T-cell (primary cell): Measurements from ENCODE around the gene C17orf100. TPM values are rescaled to one million over a fixed set of nuclear protein-coding genes. Genes with fewer than 3 reads are reported as not detected.
A peak's percentile ranks its signal among the peaks of the same experiment; 100 is the strongest.

Source experiments
- ATAC-seq, 4 experiments: fragments of 200-7000 bp in 3 of 4; fragments of 150-1000 bp in 1 of 4; cut with Tn5 transposase; replicated peaks in 1 of 4; 1 replicate in 3 of 4; 2 replicates in 1 of 4; pipeline ENCODE4 v1.10.0; 2021; ENCODE audit warnings: moderate library complexity in 3 of 4, mild to moderate bottlenecking in 2 of 4, moderate number of reproducible peaks in 1 of 4
- CTCF ChIA-PET, 2 donors: fragments of 300-600 bp; sonication (Branson Sonifier 250); formaldehyde crosslinking; loops; one replicate each; lab custom pipeline; 2022; ENCODE audit warnings: antibody characterized with exemption in 2 of 2; lab: Charles Lee
- POLR2A ChIA-PET, 2 donors: fragments of 300-600 bp; sonication (Branson Sonifier 250); formaldehyde crosslinking; loops; one replicate each; lab custom pipeline; 2022; ENCODE audit warnings: antibody characterized with exemption in 2 of 2; lab: Charles Lee
- DNase-seq, 35 experiments: peaks; one replicate each; pipeline versions ENCODE4 v3.0.0 to v3.0.0-alpha.2; 2013 to 2023
- H3K27ac ChIP-seq: one replicate; pipeline ENCODE4 v1.5.1; 2013; ENCODE audit warnings: low read length
- H3K27me3 ChIP-seq, 2 experiments: replicated peaks in 1 of 2; 1 replicate in 1 of 2; 2 replicates in 1 of 2; pipeline versions ENCODE4 v1.6.1 to v1.7.0; 2013; ENCODE audit warnings: low read length in 1 of 2, mixed read lengths in 1 of 2; ENCODE audit not compliant: control insufficient read depth in 2 of 2, insufficient read depth in 2 of 2; ENCODE audit errors: extremely low read depth in 1 of 2
- H3K36me3 ChIP-seq, 2 donors: 1 replicate in 1 of 2; 2 replicates in 1 of 2; pipeline versions ENCODE4 v1.6.1 to v1.7.0; 2013; ENCODE audit warnings: low read length in 1 of 2; ENCODE audit not compliant: control insufficient read depth in 2 of 2, insufficient read depth in 1 of 2; ENCODE audit errors: extremely low read depth in 1 of 2
- H3K4me1 ChIP-seq, 2 experiments: 1 replicate in 1 of 2; 2 replicates in 1 of 2; pipeline versions ENCODE4 v1.6.1 to v1.7.0; 2013; ENCODE audit warnings: low read length in 2 of 2, mixed read lengths in 1 of 2; ENCODE audit not compliant: insufficient read depth in 2 of 2, control insufficient read depth in 1 of 2; ENCODE audit errors: extremely low read depth in 1 of 2
- H3K4me3 ChIP-seq, 2 donors: 1 replicate in 1 of 2; 2 replicates in 1 of 2; pipeline versions ENCODE4 v1.5.1 to v1.7.0; 2013; ENCODE audit warnings: mild to moderate bottlenecking in 2 of 2, low read length in 1 of 2, moderate library complexity in 1 of 2; ENCODE audit not compliant: control insufficient read depth in 1 of 2; ENCODE audit errors: extremely low read depth in 1 of 2
- H3K9me3 ChIP-seq: 2 replicates; pipeline ENCODE4 v1.7.0; 2013
- H3K27ac Mint-ChIP-seq, 2 donors: one replicate each; pipeline ENCODE4 v1.8.0; 2020 to 2021; ENCODE audit warnings: mild to moderate bottlenecking in 2 of 2, mixed read lengths in 2 of 2
- H3K27me3 Mint-ChIP-seq, 2 donors: one replicate each; pipeline ENCODE4 v1.8.0; 2021 to 2022; ENCODE audit warnings: mixed read lengths in 2 of 2
- H3K36me3 Mint-ChIP-seq: one replicate; pipeline ENCODE4 v1.8.0; 2021; ENCODE audit warnings: mixed read lengths
- H3K4me1 Mint-ChIP-seq, 3 donors: one replicate each; pipeline ENCODE4 v1.8.0; 2020 to 2022; ENCODE audit warnings: mixed read lengths in 3 of 3, mild to moderate bottlenecking in 1 of 3
- H3K4me3 Mint-ChIP-seq, 3 donors: one replicate each; pipeline ENCODE4 v1.8.0; 2020 to 2022; ENCODE audit warnings: mild to moderate bottlenecking in 3 of 3, mixed read lengths in 3 of 3, moderate library complexity in 3 of 3
- H3K9me3 Mint-ChIP-seq, 3 donors: one replicate each; pipeline ENCODE4 v1.8.0; 2020 to 2022; ENCODE audit warnings: mixed read lengths in 3 of 3
- WGBS: methylation state at CpG from one replicate; pipeline ENCODE4 v1.1.5; 2013; ENCODE audit warnings: missing lambda C conversion rate; ENCODE audit not compliant: insufficient coverage; 5-methylcytosine and 5-hydroxymethylcytosine counted together
- total RNA-seq, 35 experiments: library from RNA in 6 of 35; stranded (reverse) in 6 of 35; fragments of 120-200 nt in 1 of 35; gene quantifications; one replicate each; pipeline versions ENCODE4 v1.2.1 to v1.2.4 and lab custom pipeline; 2013 to 2026

The C17orf100 gene
- total RNA-seq, 5 donors from 2014 or later (not counting 1 experiment from before 2014, with no cell fraction given) = 1.1 to 3.5 (median 2.8) TPM

- ChIA-PET POLR2A (no interaction called here), CTCF (no interaction called here)
- no peak overlapping the region for H3K27ac Mint-ChIP-seq
- H3K4me1 Mint-ChIP-seq = peaks cover 11 to 13% (median 12%) of the 10 kb centered on the region in 3 donors
- DNase-seq = no peak
- H3K27me3 Mint-ChIP-seq = peaks cover 22 to 29% of the 10 kb centered on the region in 2 donors
- Histone ChIP-seq H3K27me3 (peaks cover 3 to 36% of the 10 kb centered on the region in 2 experiments), H3K9me3 (no peaks in the 10 kb centered on the region), H3K4me3 (no peak overlapping the region), H3K27ac (no peak overlapping the region), H3K4me1 (peaks cover 0 to 10% of the 10 kb centered on the region in 2 experiments), H3K36me3 (no peaks in the 10 kb centered on the region)
- WGBS = 19% methylated on average over 13 of the region's 16 CpGs
- ATAC-seq = peak in 1 of 4 experiments; percentile 35
- no peak overlapping the region for H3K4me3 Mint-ChIP-seq
- no peaks in the 10 kb centered on the region for H3K9me3 Mint-ChIP-seq
- no peaks in the 10 kb centered on the region for H3K36me3 Mint-ChIP-seq
Observed at GRCh38 chr17:6677158-6677831, 25.7 kb downstream of the C17orf100 start.

- no peak overlapping the region for H3K27ac Mint-ChIP-seq
- peaks cover 23 to 34% of the 10 kb centered on the region in 2 donors for H3K27me3 Mint-ChIP-seq
Observed at GRCh38 chr17:6677946-6678345, 26.4 kb downstream of the C17orf100 start.

GRCh38 chr17:6679241-6679640 is 27.7 kb downstream of the C17orf100 start:
- Mint-ChIP-seq H3K27ac (no peak overlapping the region), H3K36me3 (no peaks in the 10 kb centered on the region), H3K4me1 (peaks cover 11 to 13% (median 12%) of the 10 kb centered on the region in 3 donors), H3K4me3 (no peak overlapping the region), H3K27me3 (peaks cover 24 to 34% of the 10 kb centered on the region in 2 donors), H3K9me3 (no peaks in the 10 kb centered on the region)
- no peak for DNase-seq
- Histone ChIP-seq H3K4me3 (no peak overlapping the region), H3K36me3 (no peaks in the 10 kb centered on the region), H3K27me3 (peaks cover 3 to 50% of the 10 kb centered on the region in 2 experiments), H3K9me3 (no peaks in the 10 kb centered on the region), H3K27ac (no peak overlapping the region), H3K4me1 (peaks cover 0 to 10% of the 10 kb centered on the region in 2 experiments)
- ChIA-PET CTCF (no interaction called here), POLR2A (no interaction called here)
- WGBS = no CpG with 5 or more reads among the region's 6 CpGs
- ATAC-seq = no peak

More at GRCh38 chr17:6677946-6678345, 26.4 kb downstream of the C17orf100 start:
- ATAC-seq (no peak), DNase-seq (no peak)
- Mint-ChIP-seq H3K9me3 (no peaks in the 10 kb centered on the region), H3K36me3 (no peaks in the 10 kb centered on the region), H3K4me3 (no peak overlapping the region), H3K4me1 (peaks cover 11 to 13% (median 12%) of the 10 kb centered on the region in 3 donors)
- H3K36me3 ChIP-seq = no peaks in the 10 kb centered on the region
- H3K27me3 ChIP-seq = peaks cover 3 to 38% of the 10 kb centered on the region in 2 experiments
- ChIA-PET POLR2A (no interaction called here), CTCF (no interaction called here)
- H3K9me3 ChIP-seq = no peaks in the 10 kb centered on the region
- 89% methylated on average over 3 of the region's 7 CpGs for WGBS
- no peak overlapping the region for H3K27ac ChIP-seq
- H3K4me3 ChIP-seq = no peak overlapping the region
- peaks cover 0 to 10% of the 10 kb centered on the region in 2 experiments for H3K4me1 ChIP-seq

GRCh38 chr17:6681176-6681575 is 29.6 kb downstream of the C17orf100 start:
- Histone ChIP-seq H3K27me3 (peaks cover 3 to 62% of the 10 kb centered on the region in 2 experiments), H3K4me3 (no peak overlapping the region), H3K4me1 (peaks cover 0 to 10% of the 10 kb centered on the region in 2 experiments), H3K36me3 (no peaks in the 10 kb centered on the region), H3K9me3 (no peaks in the 10 kb centered on the region), H3K27ac (no peak overlapping the region)
- Mint-ChIP-seq H3K9me3 (no peaks in the 10 kb centered on the region), H3K36me3 (no peaks in the 10 kb centered on the region), H3K4me3 (no peak overlapping the region), H3K27me3 (peaks cover 28 to 46% of the 10 kb centered on the region in 2 donors), H3K27ac (no peak overlapping the region), H3K4me1 (peaks cover 11 to 13% (median 12%) of the 10 kb centered on the region in 3 donors)
- ATAC-seq (no peak), DNase-seq (no peak)
- WGBS = 68% methylated on average over 4 of the region's 4 CpGs
- ChIA-PET CTCF (no interaction called here), POLR2A (no interaction called here)

- H3K4me1 Mint-ChIP-seq = peaks cover 11 to 13% (median 12%) of the 10 kb centered on the region in 3 donors
- WGBS = 100% methylated on average over 1 of the region's 5 CpGs
- no peaks in the 10 kb centered on the region for H3K9me3 Mint-ChIP-seq
- H3K27ac Mint-ChIP-seq = no peak overlapping the region
- H3K27me3 Mint-ChIP-seq = peaks cover 30 to 51% of the 10 kb centered on the region in 2 donors
- no peak overlapping the region for H3K4me3 Mint-ChIP-seq
- no peaks in the 10 kb centered on the region for H3K36me3 Mint-ChIP-seq
- Histone ChIP-seq H3K36me3 (no peaks in the 10 kb centered on the region), H3K9me3 (no peaks in the 10 kb centered on the region), H3K27me3 (peaks cover 3 to 61% of the 10 kb centered on the region in 2 experiments), H3K4me1 (peaks cover 0 to 10% of the 10 kb centered on the region in 2 experiments), H3K4me3 (no peak overlapping the region), H3K27ac (no peak overlapping the region)
- no peak for ATAC-seq
- DNase-seq = no peak
- ChIA-PET POLR2A (no interaction called here), CTCF (no interaction called here)
Observed at GRCh38 chr17:6681671-6682070, 30.1 kb downstream of the C17orf100 start.

- peaks cover 0 to 8% of the 10 kb centered on the region in 2 experiments for H3K4me1 ChIP-seq
- no peak for ATAC-seq
- peaks cover 33 to 57% of the 10 kb centered on the region in 2 donors for H3K27me3 Mint-ChIP-seq
- ChIA-PET POLR2A (no interaction called here), CTCF (no interaction called here)
- 72% methylated on average over 2 of the region's 4 CpGs for WGBS
- H3K36me3 Mint-ChIP-seq = no peaks in the 10 kb centered on the region
- H3K9me3 ChIP-seq = no peaks in the 10 kb centered on the region
- no peak overlapping the region for H3K4me3 ChIP-seq
- H3K27ac ChIP-seq = no peak overlapping the region
- no peaks in the 10 kb centered on the region for H3K9me3 Mint-ChIP-seq
- H3K27me3 ChIP-seq = peaks cover 3 to 54% of the 10 kb centered on the region in 2 experiments
- no peak for DNase-seq
- no peak overlapping the region for H3K27ac Mint-ChIP-seq
- H3K4me1 Mint-ChIP-seq = peaks cover 9 to 11% (median 10%) of the 10 kb centered on the region in 3 donors
- no peaks in the 10 kb centered on the region for H3K36me3 ChIP-seq
- H3K4me3 Mint-ChIP-seq = no peak overlapping the region
Observed at GRCh38 chr17:6682339-6682738, 30.8 kb downstream of the C17orf100 start.
